Fibroblast of lung (primary cell): ENCODE results near the gene APP. TPM values are rescaled to one million over a fixed set of nuclear protein-coding genes. Genes with fewer than 3 reads are reported as not detected.

ENCODE experiments used
- DNase-seq, 2 donors: peaks; one replicate each; pipeline versions ENCODE4 v3.0.0 to v3.0.0-alpha.2; 2010; ENCODE audit warnings: low read depth in 2 of 2
- H2AFZ ChIP-seq: 2 replicates; pipeline ENCODE4 v1.5.1; 2012; ENCODE audit warnings: low read length, control low read depth, inconsistent platforms
- H3K27ac ChIP-seq: 2 replicates; pipeline ENCODE4 v1.5.1; 2011; ENCODE audit warnings: low read length, control low read depth; ENCODE audit not compliant: insufficient read depth
- H3K27me3 ChIP-seq: 2 replicates; pipeline ENCODE4 v1.5.1; 2011; ENCODE audit warnings: mild to moderate bottlenecking, low read length; ENCODE audit not compliant: control insufficient read depth, insufficient read depth
- H3K36me3 ChIP-seq: 2 replicates; pipeline ENCODE4 v1.5.1; 2011; ENCODE audit warnings: low read length; ENCODE audit not compliant: control insufficient read depth, insufficient read depth
- H3K4me1 ChIP-seq: 2 replicates; pipeline ENCODE4 v1.5.1; 2011; ENCODE audit warnings: low read length; ENCODE audit not compliant: control insufficient read depth, insufficient read depth; ENCODE audit errors: extremely low read depth
- H3K4me2 ChIP-seq: 2 replicates; pipeline ENCODE4 v1.5.1; 2011; ENCODE audit warnings: low read length, control low read depth; ENCODE audit not compliant: insufficient read depth; ENCODE audit errors: extremely low read depth
- H3K4me3 ChIP-seq, 4 experiments: fragments of 200-600 bp in 1 of 4; sonication (generic) in 1 of 4; replicated peaks in 1 of 4; 2 replicates each; pipeline ENCODE4 v1.5.1; 2011 to 2016; ENCODE audit warnings: low read length in 4 of 4, low read depth in 3 of 4, mild to moderate bottlenecking in 3 of 4, control low read depth in 2 of 4, inconsistent platforms in 1 of 4, mixed read lengths in 1 of 4; ENCODE audit not compliant: insufficient read depth in 1 of 4; ENCODE audit errors: control extremely low read depth in 1 of 4
- H3K79me2 ChIP-seq: 2 replicates; pipeline ENCODE4 v1.5.1; 2012; ENCODE audit warnings: mild to moderate bottlenecking, low read length, inconsistent platforms; ENCODE audit not compliant: control insufficient read depth, insufficient read depth
- H3K9ac ChIP-seq: 2 replicates; pipeline ENCODE4 v1.5.1; 2011; ENCODE audit warnings: mild to moderate bottlenecking, low read length, control low read depth; ENCODE audit not compliant: insufficient read depth
- H3K9me3 ChIP-seq: 2 replicates; pipeline ENCODE4 v1.5.1; 2012; ENCODE audit warnings: low read depth, low read length; ENCODE audit not compliant: control insufficient read depth, insufficient read depth
- H4K20me1 ChIP-seq: 2 replicates; pipeline ENCODE4 v1.5.1; 2011; ENCODE audit warnings: low read length; ENCODE audit not compliant: control insufficient read depth, insufficient read depth; ENCODE audit errors: extremely low read depth
- EZH2 ChIP-seq: IDR thresholded peaks from 2 replicates; pipeline ENCODE4 v1.5.1; 2012; ENCODE audit warnings: low read length, control low read depth, mild to moderate bottlenecking; ENCODE audit errors: missing control alignments
- polyA plus RNA-seq, 2 donors: library from polyadenylated mRNA; depleted of rRNA in 1 of 2; stranded (reverse) in 1 of 2; unstranded in 1 of 2; fragments of >200 nt; gene quantifications; 2 replicates each; pipeline ENCODE4 v1.2.1, GENCODE V29; 2011 to 2012; ENCODE audit warnings: missing spikeins in 1 of 2
- total RNA-seq: library from RNA; depleted of rRNA; stranded (reverse); fragments of >200 nt; gene quantifications from 2 replicates; pipeline ENCODE4 v1.2.1, GENCODE V29; 2014
- TF ChIP-seq, protein P1 (sequence below), 2 donors: IDR thresholded peaks in 1 of 2; conservative IDR thresholded peaks in 1 of 2; 1 replicate in 1 of 2; 2 replicates in 1 of 2; pipeline ENCODE4 v1.5.1; 2011 to 2012; ENCODE audit warnings: low read length in 2 of 2, control low read depth in 1 of 2, inconsistent platforms in 1 of 2, low read depth in 1 of 2, mild to moderate bottlenecking in 1 of 2

The APP gene
- total and polyA plus RNA-seq, 2 donors (not counting 1 experiment from before 2014, with no cell fraction given): 633 to 1,088 TPM

DNA sequence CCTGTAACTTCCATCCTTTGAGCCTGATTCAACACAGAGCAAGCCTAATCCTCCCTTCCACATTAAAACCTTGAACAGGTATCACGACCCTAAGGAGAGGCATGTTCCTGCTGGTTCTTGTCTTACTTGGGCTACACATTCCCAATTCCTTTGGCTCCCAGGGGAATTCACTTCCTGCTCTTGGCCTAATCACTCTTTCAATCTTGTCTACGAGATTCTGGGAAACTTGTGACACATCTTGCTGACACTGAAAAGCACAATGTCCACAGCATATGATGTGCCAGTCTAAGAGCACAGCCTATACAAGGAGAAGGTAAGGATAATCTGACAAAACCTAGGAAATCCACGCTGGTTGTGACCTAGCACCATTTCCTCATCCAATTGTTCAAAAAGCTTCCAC is 271.9 kb downstream of the APP start:
- Histone ChIP-seq H3K9me3 (no peaks in the 10 kb centered on the region), H2AFZ (no peak overlapping the region), H3K4me1 (peaks cover 3% of the 10 kb centered on the region), H3K4me2 (no peak overlapping the region), H3K27me3 (no peaks in the 10 kb centered on the region), H3K79me2 (no peaks in the 10 kb centered on the region), H4K20me1 (no peaks in the 10 kb centered on the region), H3K27ac (no peak overlapping the region), H3K36me3 (peaks cover 3% of the 10 kb centered on the region), H3K9ac (no peak overlapping the region), H3K4me3 (no peak overlapping the region)
- no peak for DNase-seq
- TF ChIP-seq EZH2: no peak
- TF ChIP-seq, protein P1, sequence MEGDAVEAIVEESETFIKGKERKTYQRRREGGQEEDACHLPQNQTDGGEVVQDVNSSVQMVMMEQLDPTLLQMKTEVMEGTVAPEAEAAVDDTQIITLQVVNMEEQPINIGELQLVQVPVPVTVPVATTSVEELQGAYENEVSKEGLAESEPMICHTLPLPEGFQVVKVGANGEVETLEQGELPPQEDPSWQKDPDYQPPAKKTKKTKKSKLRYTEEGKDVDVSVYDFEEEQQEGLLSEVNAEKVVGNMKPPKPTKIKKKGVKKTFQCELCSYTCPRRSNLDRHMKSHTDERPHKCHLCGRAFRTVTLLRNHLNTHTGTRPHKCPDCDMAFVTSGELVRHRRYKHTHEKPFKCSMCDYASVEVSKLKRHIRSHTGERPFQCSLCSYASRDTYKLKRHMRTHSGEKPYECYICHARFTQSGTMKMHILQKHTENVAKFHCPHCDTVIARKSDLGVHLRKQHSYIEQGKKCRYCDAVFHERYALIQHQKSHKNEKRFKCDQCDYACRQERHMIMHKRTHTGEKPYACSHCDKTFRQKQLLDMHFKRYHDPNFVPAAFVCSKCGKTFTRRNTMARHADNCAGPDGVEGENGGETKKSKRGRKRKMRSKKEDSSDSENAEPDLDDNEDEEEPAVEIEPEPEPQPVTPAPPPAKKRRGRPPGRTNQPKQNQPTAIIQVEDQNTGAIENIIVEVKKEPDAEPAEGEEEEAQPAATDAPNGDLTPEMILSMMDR (conservative IDR thresholded peaks at IDR 0.05 in 1 of 2, IDR thresholded peaks at IDR 0.05 in 1 of 2; ENCODE audit: low read depth in 1 of 2, low read length in 2 of 2): no peak

DNA sequence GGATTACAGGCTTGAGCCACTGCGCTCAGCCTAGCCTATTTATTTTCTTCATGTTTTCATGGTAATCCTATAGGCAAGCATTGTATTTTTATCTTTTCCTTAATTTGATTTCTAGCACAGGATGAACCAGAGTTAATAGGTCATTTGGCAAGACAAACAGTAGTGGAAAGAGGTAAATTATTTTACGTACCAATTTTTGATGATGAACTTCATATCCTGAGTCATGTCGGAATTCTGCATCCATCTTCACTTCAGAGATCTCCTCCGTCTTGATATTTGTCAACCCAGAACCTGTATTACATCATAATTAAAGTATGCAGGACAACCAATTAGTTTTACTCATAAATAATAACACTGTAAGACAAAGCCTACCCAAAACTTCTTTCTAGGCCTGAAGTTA is 273.2 kb downstream of the APP start:
- no peaks in the 10 kb centered on the region for H4K20me1 ChIP-seq

DNA sequence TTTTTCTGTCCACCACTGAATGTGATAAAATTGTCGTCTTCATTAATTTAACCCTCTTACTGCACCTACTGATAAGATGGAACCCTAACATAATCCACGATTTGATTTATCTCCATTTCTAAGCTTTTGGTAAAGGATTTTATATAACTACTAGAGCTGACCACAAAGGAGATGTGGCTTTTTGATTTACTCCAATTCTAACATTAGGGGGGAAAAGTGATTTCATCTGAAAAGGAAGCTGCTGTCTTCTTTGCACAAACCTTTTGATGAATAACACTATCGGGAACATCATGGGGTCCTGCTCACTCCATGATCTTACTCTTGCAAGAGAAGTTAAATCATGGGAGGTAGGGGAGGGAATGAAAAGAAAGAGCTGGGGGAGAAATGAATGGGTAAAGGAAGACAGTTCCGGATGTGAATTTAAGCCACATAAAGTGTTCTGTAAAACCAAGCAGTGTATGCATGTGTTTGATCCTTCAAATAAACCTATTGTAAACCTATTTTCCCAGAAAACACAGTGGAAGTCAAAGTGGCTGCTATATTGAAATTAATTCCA is 274.0 kb downstream of the APP start:
- H3K27me3 ChIP-seq: no peaks in the 10 kb centered on the region
- H2AFZ ChIP-seq: no peak overlapping the region
- DNase-seq: no peak
- TF ChIP-seq, protein P1 (conservative IDR thresholded peaks at IDR 0.05 in 1 of 2, IDR thresholded peaks at IDR 0.05 in 1 of 2; ENCODE audit: low read depth in 1 of 2, low read length in 2 of 2): no peak
- no peak for TF ChIP-seq EZH2
- H4K20me1 ChIP-seq: no peaks in the 10 kb centered on the region
- no peaks in the 10 kb centered on the region for H3K79me2 ChIP-seq
- H3K4me1 ChIP-seq: peaks cover 3% of the 10 kb centered on the region
- H3K4me2 ChIP-seq: no peak overlapping the region
- no peaks in the 10 kb centered on the region for H3K9me3 ChIP-seq
- no peak overlapping the region for H3K9ac ChIP-seq
- H3K36me3 ChIP-seq: peaks cover 3% of the 10 kb centered on the region
- H3K4me3 ChIP-seq: no peak overlapping the region
- no peak overlapping the region for H3K27ac ChIP-seq

More for the DNA sequence above, 273.2 kb downstream of the APP start:
- H2AFZ ChIP-seq: no peak overlapping the region
- no peaks in the 10 kb centered on the region for H3K9me3 ChIP-seq
- H3K27ac ChIP-seq: no peak overlapping the region
- H3K4me3 ChIP-seq: no peak overlapping the region
- no peak for DNase-seq
- H3K9ac ChIP-seq: no peak overlapping the region
- peaks cover 3% of the 10 kb centered on the region for H3K4me1 ChIP-seq
- no peaks in the 10 kb centered on the region for H3K27me3 ChIP-seq
- H3K36me3 ChIP-seq: peaks cover 3% of the 10 kb centered on the region
- H3K4me2 ChIP-seq: no peak overlapping the region
- no peaks in the 10 kb centered on the region for H3K79me2 ChIP-seq
- TF ChIP-seq EZH2: no peak
- TF ChIP-seq, protein P1 (conservative IDR thresholded peaks at IDR 0.05 in 1 of 2, IDR thresholded peaks at IDR 0.05 in 1 of 2; ENCODE audit: low read depth in 1 of 2, low read length in 2 of 2): no peak
